K562 (cell line): Measurements from ENCODE around the gene TMEM39A. TPM values are rescaled to one million over a fixed set of nuclear protein-coding genes. Genes with fewer than 3 reads are reported as not detected.

ENCODE experiments used
- ATAC-seq: fragments of 200-7000 bp; cut with Tn5 transposase; 3 replicates; pipeline ENCODE4 v1.9.1; 2020; ENCODE audit warnings: moderate library complexity
- BruUV-seq: library from RNA; stranded (reverse); fragments of 400-500 nt; replicated peaks from 2 replicates; lab custom pipeline; 2021; lab: Mats Ljungman, UMichigan
- CTCF ChIA-PET: fragments of 300-600 bp; formaldehyde crosslinking; extraction: SDS; loops from one replicate; lab custom pipeline; 2021; ENCODE audit warnings: low intra/inter-chr PET ratio; lab: Yijun Ruan, JAX
- POLR2A ChIA-PET: fragments of 300-600, 350-650 bp; sonication (Branson Sonifier 250); formaldehyde crosslinking; extraction: SDS; loops from one replicate; lab custom pipeline; 2021; ENCODE audit warnings: antibody characterized with exemption, inconsistent platforms; lab: Yijun Ruan, JAX
- DNase-seq, 4 experiments: peaks; one replicate each; pipeline versions ENCODE4 v3.0.0 to v3.0.0-alpha.2; 2011 to 2018; ENCODE audit warnings: low spot score in 3 of 4, mixed read lengths in 3 of 4; ENCODE audit errors: extremely low read depth in 1 of 4
- FAIRE-seq: peaks from 2 replicates; lab custom pipeline; 2011; peaks lifted over from hg19 to GRCh38; lab: Jason Lieb, UNC
- H2AFZ ChIP-seq: 2 replicates; pipeline ENCODE4 v1.6.0; 2011; ENCODE audit warnings: low read depth, low read length, control low read depth, inconsistent platforms
- H3K27ac ChIP-seq: fragments of 200-600 bp; 3 replicates; pipeline ENCODE4 v1.8.0; 2011; ENCODE audit warnings: low read depth, mild to moderate bottlenecking, control low read depth, inconsistent platforms, low read length, moderate library complexity, mixed read lengths; ENCODE audit errors: extremely low read depth
- H3K27me3 ChIP-seq, 2 experiments: fragments of 300-600 bp in 1 of 2; 2 replicates in 1 of 2; 3 replicates in 1 of 2; pipeline versions ENCODE4 v1.6.0 to v1.8.0; 2011; ENCODE audit warnings: inconsistent platforms in 2 of 2, low read length in 2 of 2, mild to moderate bottlenecking in 1 of 2, mixed read lengths in 1 of 2, moderate library complexity in 1 of 2; ENCODE audit not compliant: control insufficient read depth in 2 of 2, insufficient read depth in 2 of 2
- H3K36me3 ChIP-seq: fragments of 300-600 bp; 3 replicates; pipeline ENCODE4 v1.8.0; 2011; ENCODE audit warnings: mild to moderate bottlenecking, low read length, inconsistent platforms; ENCODE audit not compliant: control insufficient read depth, insufficient read depth
- H3K4me1 ChIP-seq, 2 experiments: fragments of 200-600 bp in 1 of 2; replicated peaks in 1 of 2; 2 replicates in 1 of 2; 3 replicates in 1 of 2; pipeline versions ENCODE4 v1.5.1 to v1.8.0; 2011; ENCODE audit warnings: inconsistent platforms in 2 of 2, low read length in 2 of 2, mild to moderate bottlenecking in 1 of 2, mixed read lengths in 1 of 2, moderate library complexity in 1 of 2; ENCODE audit not compliant: control insufficient read depth in 2 of 2, insufficient read depth in 2 of 2
- H3K4me2 ChIP-seq: 2 replicates; pipeline ENCODE4 v1.6.1; 2011; ENCODE audit warnings: low read length, control low read depth, inconsistent platforms, mixed read lengths; ENCODE audit not compliant: insufficient read depth
- H3K4me3 ChIP-seq: fragments of 200-600 bp; sonication (generic), shearing (Covaris generic); 2 replicates; pipeline ENCODE4 v1.5.1; 2016; ENCODE audit warnings: control low read depth, inconsistent platforms
- H3K79me2 ChIP-seq: fragments of 200-600 bp; 3 replicates; pipeline ENCODE4 v1.8.0; 2011; ENCODE audit warnings: low read length, inconsistent platforms; ENCODE audit not compliant: control insufficient read depth, insufficient read depth
- H3K9ac ChIP-seq, 2 experiments: 2 replicates each; pipeline versions ENCODE4 v1.6.0 to v1.6.1; 2011; ENCODE audit warnings: low read depth in 2 of 2, low read length in 2 of 2, control low read depth in 1 of 2, inconsistent platforms in 1 of 2, mild to moderate bottlenecking in 1 of 2, mixed read lengths in 1 of 2; ENCODE audit not compliant: insufficient read depth in 1 of 2
- H3K9me1 ChIP-seq: one replicate; pipeline ENCODE4 v1.6.0; 2011; ENCODE audit warnings: inconsistent platforms, mild to moderate bottlenecking, low read length, moderate library complexity; ENCODE audit not compliant: control insufficient read depth, insufficient read depth
- H3K9me3 ChIP-seq: replicated peaks from 2 replicates; pipeline ENCODE4 v1.5.1; 2011; ENCODE audit warnings: low read depth, low read length, inconsistent platforms; ENCODE audit not compliant: control insufficient read depth, insufficient read depth
- H4K20me1 ChIP-seq: replicated peaks from 2 replicates; pipeline ENCODE4 v1.6.1; 2011; ENCODE audit warnings: low read length, inconsistent platforms, mixed read lengths; ENCODE audit not compliant: control insufficient read depth, insufficient read depth
- ADNP ChIP-seq: fragments of 200-800 bp; sonication (Bioruptor generic); IDR thresholded peaks from 2 replicates; pipeline ENCODE4 v1.6.1; 2016; ENCODE audit warnings: missing genetic modification characterization, missing compliant biosample characterization
- BMI1 ChIP-seq: fragments of 150-350 bp; IDR thresholded peaks from 2 replicates; pipeline ENCODE4 v1.6.1; 2014; ENCODE audit warnings: low read length
- DACH1 ChIP-seq: fragments of 450-650 bp; IDR thresholded peaks from 2 replicates; pipeline ENCODE4 v1.6.1; 2018; ENCODE audit not compliant: partially characterized antibody
- DPF2 ChIP-seq: fragments of 450-650 bp; IDR thresholded peaks from 2 replicates; pipeline ENCODE4 v1.6.1; 2016
- GATAD2A ChIP-seq: fragments of 450-650 bp; IDR thresholded peaks from 2 replicates; pipeline ENCODE4 v1.6.1; 2017
- GTF2F1 ChIP-seq: IDR thresholded peaks from 2 replicates; pipeline ENCODE4 v1.6.1; 2011; ENCODE audit warnings: low read depth, low read length, improper control_type of control experiment
- NR1H2 ChIP-seq: sonication (generic); formaldehyde crosslinking; IDR thresholded peaks from 2 replicates; pipeline ENCODE4 v1.4.0; 2020; ENCODE audit warnings: mild to moderate bottlenecking, missing genetic modification reagents
- SPI1 ChIP-seq: IDR thresholded peaks from 2 replicates; pipeline ENCODE4 v1.6.1; 2011; ENCODE audit warnings: low read depth, low read length, control low read depth, borderline replicate concordance
- ZBTB8A ChIP-seq: fragments of 450-650 bp; IDR thresholded peaks from 2 replicates; pipeline ENCODE4 v1.6.1; 2018; ENCODE audit warnings: mild to moderate bottlenecking, moderate library complexity; ENCODE audit not compliant: partially characterized antibody
- ZEB2 ChIP-seq: fragments of 450-650 bp; IDR thresholded peaks from 2 replicates; pipeline ENCODE4 v1.6.1; 2016
- WGBS: fragments of 100-300 bp; shearing (Covaris generic); methylation state at CpG from one replicate; pipeline ENCODE4 v1.1.6; 2016; ENCODE audit warnings: low coverage, mixed read lengths; ENCODE audit not compliant: insufficient coverage; ENCODE audit errors: missing lambda C conversion rate; 5-methylcytosine and 5-hydroxymethylcytosine counted together
- in situ Hi-C: fragments of 300-500 bp; cut with MboI; formaldehyde crosslinking; loops from 4 replicates; pipeline ENCODE4 v1.15.0; 2018; ENCODE audit warnings: inconsistent platforms, mixed read lengths
- intact Hi-C: fragments of 100-400 bp; cut with micrococcal nuclease; formaldehyde crosslinking; loops from 2 replicates; pipeline ENCODE4 v1.14.2; 2022
- polyA plus RNA-seq, 8 experiments: library from polyadenylated mRNA; depleted of rRNA in 4 of 8; stranded (reverse) in 5 of 8; unstranded in 3 of 8; fragments of >200 nt; fragmentation: Nextera tagmentation in 2 of 8; fragmentation: Illumina TruSeq in 1 of 8; extraction: Ambion mirVana in 2 of 8; extraction: Trizol in 1 of 8; gene quantifications; 2 replicates each; pipeline versions ENCODE4 v1.2.1 to v1.2.3, GENCODE V29; 2011 to 2014; ENCODE audit warnings: inconsistent platforms in 1 of 8, missing spikeins in 1 of 8
- total RNA-seq, 7 experiments: library from RNA; depleted of rRNA in 6 of 7; stranded (reverse); fragments of >200 nt in 6 of 7; fragmentation: Illumina TruSeq in 2 of 7; extraction: Trizol in 2 of 7; gene quantifications; 2 replicates each; pipeline versions ENCODE4 v1.2.1 to v1.2.3, GENCODE V29; 2011 to 2021; ENCODE audit warnings: low replicate concordance in 1 of 7

The TMEM39A gene
- total and polyA plus RNA-seq, 9 of the 15 experiments (the other 6 are each of a cell fraction or from before 2014, with no cell fraction given) = 12.0 to 41.5 (median 15.4) TPM

- BruUV-seq = no TSS peak
- no peak for ATAC-seq
- H3K4me2 ChIP-seq = no peak overlapping the region
- no peaks in the 10 kb centered on the region for H3K9me3 ChIP-seq
- H3K4me1 ChIP-seq = no peaks in the 10 kb centered on the region
- H3K36me3 ChIP-seq = no peaks in the 10 kb centered on the region
- FAIRE-seq = no peak
- intact Hi-C loops = no loop called here
- no peak overlapping the region for H3K27ac ChIP-seq
- 28% methylated on average over 3 of the region's 3 CpGs for WGBS
- H3K4me3 ChIP-seq = no peak overlapping the region
- no peaks in the 10 kb centered on the region for H3K9me1 ChIP-seq
- no peaks in the 10 kb centered on the region for H3K79me2 ChIP-seq
- peaks cover 0 to 10% of the 10 kb centered on the region in 2 experiments; a peak in 2 of 5 replicates for H3K27me3 ChIP-seq
- no peak for DNase-seq
- H4K20me1 ChIP-seq = no peaks in the 10 kb centered on the region; the same call in 1 of the 2 replicates
- H2AFZ ChIP-seq = no peak overlapping the region
- CTCF ChIA-PET = no interaction called here
- in situ Hi-C loops = no loop called here
- H3K9ac ChIP-seq = no peak overlapping the region
- POLR2A ChIA-PET = no interaction called here
- TF ChIP-seq DACH1 (no peak), ZEB2 (no peak), GATAD2A (no peak), GTF2F1 (no peak), ADNP (tag) (no peak), NR1H2 (CRISPR knock-in tag) (no peak), SPI1 (no peak), DPF2 (no peak), ZBTB8A (no peak), BMI1 (no peak)
Measured at GRCh38 chr3:119408243-119408950, 55.0 kb downstream of the TMEM39A start.
